Liver (tissue), 9 donors: ENCODE measurements around the gene COX10. TPM values are rescaled to one million over a fixed set of nuclear protein-coding genes. Genes with fewer than 3 reads are reported as not detected.

Experiments used
- DNase-seq: peaks from one replicate; pipeline ENCODE4 v3.0.0-alpha.2; 2017; ENCODE audit warnings: low spot score
- H3K27ac ChIP-seq, 2 donors: one replicate each; pipeline ENCODE4 v1.7.0; 2013; ENCODE audit warnings: inconsistent platforms in 2 of 2, low read length in 2 of 2, control low read depth in 1 of 2, low read depth in 1 of 2, mild to moderate bottlenecking in 1 of 2
- H3K27me3 ChIP-seq, 4 donors: one replicate each; pipeline versions ENCODE4 v1.6.1 to v1.7.0; 2013; ENCODE audit warnings: low read length in 3 of 4, inconsistent platforms in 1 of 4, mild to moderate bottlenecking in 1 of 4, moderate library complexity in 1 of 4; ENCODE audit not compliant: control insufficient read depth in 4 of 4, insufficient read depth in 4 of 4
- H3K36me3 ChIP-seq, 4 donors: one replicate each; pipeline versions ENCODE4 v1.6.1 to v1.7.0; 2013; ENCODE audit warnings: low read length in 3 of 4, mild to moderate bottlenecking in 3 of 4, low read depth in 1 of 4, moderate library complexity in 1 of 4; ENCODE audit not compliant: control insufficient read depth in 4 of 4, insufficient read depth in 3 of 4
- H3K4me1 ChIP-seq, 4 donors: one replicate each; pipeline versions ENCODE4 v1.6.1 to v1.7.0; 2013; ENCODE audit warnings: low read length in 3 of 4, mild to moderate bottlenecking in 3 of 4, moderate library complexity in 1 of 4; ENCODE audit not compliant: control insufficient read depth in 4 of 4, insufficient read depth in 4 of 4
- H3K4me3 ChIP-seq, 3 donors: one replicate each; pipeline versions ENCODE4 v1.6.1 to v1.7.0; 2013; ENCODE audit warnings: low read length in 3 of 3, control low read depth in 1 of 3, low read depth in 1 of 3, mild to moderate bottlenecking in 1 of 3
- H3K9ac ChIP-seq, 2 donors: one replicate each; pipeline ENCODE4 v1.7.0; 2013; ENCODE audit warnings: low read length in 2 of 2, mild to moderate bottlenecking in 2 of 2, moderate library complexity in 2 of 2, control low read depth in 1 of 2, low read depth in 1 of 2
- H3K9me3 ChIP-seq, 4 donors: one replicate each; pipeline versions ENCODE4 v1.6.1 to v1.7.0; 2013; ENCODE audit warnings: low read length in 3 of 4; ENCODE audit not compliant: control insufficient read depth in 4 of 4
- ATF3 ChIP-seq: IDR thresholded peaks from 2 replicates; pipeline ENCODE4 v1.6.1; 2016; ENCODE audit warnings: antibody characterized with exemption
- CTCF ChIP-seq: fragments of 150-350 bp; IDR thresholded peaks from 2 replicates; pipeline ENCODE4 v1.5.1; 2017; ENCODE audit warnings: improper control_type of control experiment, low read depth, low read length; ENCODE audit not compliant: missing input control
- EGR1 ChIP-seq, 2 donors: IDR thresholded peaks; 2 replicates each; pipeline ENCODE4 v1.6.1; 2016 to 2018; ENCODE audit warnings: antibody characterized with exemption in 2 of 2, low read depth in 2 of 2
- FOXA1 ChIP-seq: IDR thresholded peaks from 2 replicates; pipeline ENCODE4 v1.6.1; 2016; ENCODE audit warnings: antibody characterized with exemption
- FOXA2 ChIP-seq: IDR thresholded peaks from 2 replicates; pipeline ENCODE4 v1.6.1; 2016; ENCODE audit warnings: antibody characterized with exemption
- GABPA ChIP-seq, 2 donors: IDR thresholded peaks in 1 of 2; conservative IDR thresholded peaks in 1 of 2; 2 replicates each; pipeline ENCODE4 v1.6.1; 2016; ENCODE audit warnings: antibody characterized with exemption in 2 of 2, mild to moderate bottlenecking in 1 of 2, moderate library complexity in 1 of 2
- HNF4G ChIP-seq: IDR thresholded peaks from 2 replicates; pipeline ENCODE4 v1.6.1; 2016; ENCODE audit warnings: antibody characterized with exemption
- MAX ChIP-seq: IDR thresholded peaks from 2 replicates; pipeline ENCODE4 v1.6.1; 2016; ENCODE audit warnings: antibody characterized with exemption
- NR2F2 ChIP-seq: IDR thresholded peaks from 2 replicates; pipeline ENCODE4 v1.6.1; 2016; ENCODE audit warnings: antibody characterized with exemption
- RAD21 ChIP-seq, 2 donors: IDR thresholded peaks; 2 replicates each; pipeline ENCODE4 v1.6.1; 2016; ENCODE audit warnings: antibody characterized with exemption in 2 of 2, mild to moderate bottlenecking in 2 of 2
- REST ChIP-seq: IDR thresholded peaks from 2 replicates; pipeline ENCODE4 v1.6.1; 2016; ENCODE audit warnings: antibody characterized with exemption, mild to moderate bottlenecking
- RXRA ChIP-seq, 2 donors: IDR thresholded peaks; 2 replicates each; pipeline ENCODE4 v1.6.1; 2017 to 2018; ENCODE audit warnings: antibody characterized with exemption in 2 of 2, mild to moderate bottlenecking in 1 of 2
- SP1 ChIP-seq: IDR thresholded peaks from 2 replicates; pipeline ENCODE4 v1.6.1; 2018; ENCODE audit warnings: antibody characterized with exemption, mild to moderate bottlenecking
- ZBTB33 ChIP-seq: IDR thresholded peaks from 2 replicates; pipeline ENCODE4 v1.6.1; 2016; ENCODE audit warnings: antibody characterized with exemption
- WGBS: extraction: QIAGEN DNeasy Blood & Tissue Kit; methylation state at CpG from one replicate; pipeline ENCODE4 v1.1.7; 2013; 5-methylcytosine and 5-hydroxymethylcytosine counted together
- polyA plus RNA-seq, 2 donors: library from polyadenylated mRNA; stranded (reverse) in 1 of 2; unstranded in 1 of 2; fragments of 200-250 nt in 1 of 2; fragments of >200 nt in 1 of 2; fragmentation: Nextera tagmentation in 1 of 2; extraction: Ambion mirVana in 1 of 2; gene quantifications; one replicate each; pipeline versions ENCODE4 v1.2.1 to v1.2.3, GENCODE V29; 2013 to 2015
- total RNA-seq, 2 donors: library from RNA; depleted of rRNA; stranded (reverse); fragments of >200 nt; gene quantifications; one replicate each; pipeline ENCODE4 v1.2.3, GENCODE V29; 2014
- donor health status: healthy.
- donor health status: healthy.
- donor health status: healthy.
- donor health status: healthy.
- donor health status: healthy.

COX10 gene
- total and polyA plus RNA-seq, 4 donors, result 7.0 to 15.1 (median 8.7) TPM

- no peak for TF ChIP-seq ZBTB33
These were observed 47.1 kb downstream of the COX10 start (continued) for GRCh38 chr17:14116263-14117024.

- H3K36me3 ChIP-seq, result no peaks in the 10 kb centered on the region
- H3K4me1 ChIP-seq, result peaks cover 0 to 9% (median 2%) of the 10 kb centered on the region in 4 donors
- H3K9me3 ChIP-seq, result no peaks in the 10 kb centered on the region
- DNase-seq, result no peak
- no peak overlapping the region for H3K4me3 ChIP-seq
- WGBS, result 94% methylated on average over 2 of the region's 2 CpGs
- no peak overlapping the region for H3K27ac ChIP-seq
- TF ChIP-seq REST (no peak), CTCF (no peak), NR2F2 (no peak), EGR1 (IDR thresholded peaks at IDR 0.05; ENCODE audit: low read depth in 2 of 2) (no peak), ATF3 (no peak), FOXA1 (no peak), RXRA (IDR thresholded peaks at IDR 0.05) (no peak), HNF4G (no peak), GABPA (IDR thresholded peaks at IDR 0.05 in 1 of 2, conservative IDR thresholded peaks at IDR 0.05 in 1 of 2) (no peak), MAX (no peak)
- H3K9ac ChIP-seq, result no peak overlapping the region
- H3K27me3 ChIP-seq, result no peaks in the 10 kb centered on the region
These were observed 49.6 kb downstream of the COX10 start for GRCh38 chr17:14118951-14119350.

- WGBS, result 95% methylated on average over 3 of the region's 3 CpGs
- no peak for TF ChIP-seq GABPA (IDR thresholded peaks at IDR 0.05 in 1 of 2, conservative IDR thresholded peaks at IDR 0.05 in 1 of 2)
- no peak for TF ChIP-seq EGR1 (IDR thresholded peaks at IDR 0.05; ENCODE audit: low read depth in 2 of 2)
- no peak for TF ChIP-seq SP1
- no peak for TF ChIP-seq FOXA2
- TF ChIP-seq RAD21 (IDR thresholded peaks at IDR 0.05), result no peak
- no peak overlapping the region for H3K4me3 ChIP-seq
These were observed 50.2 kb downstream of the COX10 start for GRCh38 chr17:14119546-14119945.

More at GRCh38 chr17:14119546-14119945, 50.2 kb downstream of the COX10 start:
- DNase-seq, result no peak
- Histone ChIP-seq H3K9ac (no peak overlapping the region), H3K9me3 (no peaks in the 10 kb centered on the region), H3K36me3 (no peaks in the 10 kb centered on the region), H3K4me1 (peaks cover 0 to 13% (median 4%) of the 10 kb centered on the region in 4 donors), H3K27ac (no peak overlapping the region), H3K27me3 (no peaks in the 10 kb centered on the region)
